ENCODE measurements around the gene WASHC2A. TPM values are rescaled to one million over a fixed set of nuclear protein-coding genes. Genes with fewer than 3 reads are reported as not detected.
"Not testable (repeated sequence)": the region's sequence is repeated elsewhere in the genome, so short reads cannot be mapped to it uniquely, and the experiment has no call there.

Gene WASHC2A
- polyA plus RNA-seq, 1 donor (not counting 4 experiments of a cell fraction or from before 2014, with no cell fraction given): 38.0 TPM

- H4K20me1 ChIP-seq (ENCODE audit: control insufficient read depth, extremely low read depth, insufficient read depth, low read length); H3K9ac ChIP-seq (ENCODE audit: control insufficient read depth, extremely low read depth, insufficient read depth, low read length); H2AFZ ChIP-seq (ENCODE audit: control insufficient read depth, low read length); H3K9me3 ChIP-seq (ENCODE audit: control insufficient read depth, low read depth, low read length); H3K27ac ChIP-seq (ENCODE audit: control insufficient read depth, insufficient read depth, low read length); H3K79me2 ChIP-seq (ENCODE audit: control insufficient read depth, insufficient read depth, low read length); H3K36me3 ChIP-seq (ENCODE audit: control insufficient read depth in 2 of 2, extremely low read depth in 1 of 2, insufficient read depth in 2 of 2, low read length in 2 of 2); dilution Hi-C loops (cut with MboI; ENCODE audit: extremely low pct_ligation_motif_present, low sequenced_read_pairs); H3K9me1 ChIP-seq (ENCODE audit: control insufficient read depth, extremely low read depth, insufficient read depth, low read length); H3K4me1 ChIP-seq (ENCODE audit: control insufficient read depth, extremely low read depth, insufficient read depth, low read length); H3K4me3 ChIP-seq (ENCODE audit: control insufficient read depth in 2 of 3, extremely low read depth in 1 of 3, insufficient read depth in 2 of 3, low read depth in 1 of 3, low read length in 3 of 3); FAIRE-seq; DNase-seq (ENCODE audit: low read depth, low spot score); H3K4me2 ChIP-seq (ENCODE audit: control insufficient read depth, extremely low read depth, insufficient read depth, low read depth, low read length); H3K27me3 ChIP-seq (ENCODE audit: control insufficient read depth, extremely low read depth, insufficient read depth, low read length): not testable (repeated sequence)
These were observed 23.6 kb downstream of the WASHC2A start for GRCh38 chr10:50091304-50091703.

- FAIRE-seq; H3K9me1 ChIP-seq (ENCODE audit: control insufficient read depth, extremely low read depth, insufficient read depth, low read length); H3K27me3 ChIP-seq (ENCODE audit: control insufficient read depth, extremely low read depth, insufficient read depth, low read length); H3K4me3 ChIP-seq (ENCODE audit: control insufficient read depth in 2 of 3, extremely low read depth in 1 of 3, insufficient read depth in 2 of 3, low read depth in 1 of 3, low read length in 3 of 3); dilution Hi-C loops (cut with MboI; ENCODE audit: extremely low pct_ligation_motif_present, low sequenced_read_pairs); H2AFZ ChIP-seq (ENCODE audit: control insufficient read depth, low read length); H3K79me2 ChIP-seq (ENCODE audit: control insufficient read depth, insufficient read depth, low read length); H3K4me1 ChIP-seq (ENCODE audit: control insufficient read depth, extremely low read depth, insufficient read depth, low read length); H3K27ac ChIP-seq (ENCODE audit: control insufficient read depth, insufficient read depth, low read length); H3K36me3 ChIP-seq (ENCODE audit: control insufficient read depth in 2 of 2, extremely low read depth in 1 of 2, insufficient read depth in 2 of 2, low read length in 2 of 2); H4K20me1 ChIP-seq (ENCODE audit: control insufficient read depth, extremely low read depth, insufficient read depth, low read length); H3K9me3 ChIP-seq (ENCODE audit: control insufficient read depth, low read depth, low read length); H3K4me2 ChIP-seq (ENCODE audit: control insufficient read depth, extremely low read depth, insufficient read depth, low read depth, low read length); DNase-seq (ENCODE audit: low read depth, low spot score); H3K9ac ChIP-seq (ENCODE audit: control insufficient read depth, extremely low read depth, insufficient read depth, low read length): not testable (repeated sequence)
These were observed 25.2 kb downstream of the WASHC2A start for GRCh38 chr10:50092928-50093327.

GRCh38 chr10:50094630-50095029 is 26.9 kb downstream of the WASHC2A start:
- H3K27ac ChIP-seq (ENCODE audit: control insufficient read depth, insufficient read depth, low read length); H3K27me3 ChIP-seq (ENCODE audit: control insufficient read depth, extremely low read depth, insufficient read depth, low read length); H2AFZ ChIP-seq (ENCODE audit: control insufficient read depth, low read length); H3K4me3 ChIP-seq (ENCODE audit: control insufficient read depth in 2 of 3, extremely low read depth in 1 of 3, insufficient read depth in 2 of 3, low read depth in 1 of 3, low read length in 3 of 3); H3K36me3 ChIP-seq (ENCODE audit: control insufficient read depth in 2 of 2, extremely low read depth in 1 of 2, insufficient read depth in 2 of 2, low read length in 2 of 2); H3K9me3 ChIP-seq (ENCODE audit: control insufficient read depth, low read depth, low read length); H3K4me1 ChIP-seq (ENCODE audit: control insufficient read depth, extremely low read depth, insufficient read depth, low read length); FAIRE-seq; H3K9me1 ChIP-seq (ENCODE audit: control insufficient read depth, extremely low read depth, insufficient read depth, low read length); H3K4me2 ChIP-seq (ENCODE audit: control insufficient read depth, extremely low read depth, insufficient read depth, low read depth, low read length); H3K79me2 ChIP-seq (ENCODE audit: control insufficient read depth, insufficient read depth, low read length); dilution Hi-C loops (cut with MboI; ENCODE audit: extremely low pct_ligation_motif_present, low sequenced_read_pairs); H3K9ac ChIP-seq (ENCODE audit: control insufficient read depth, extremely low read depth, insufficient read depth, low read length); H4K20me1 ChIP-seq (ENCODE audit: control insufficient read depth, extremely low read depth, insufficient read depth, low read length); DNase-seq (ENCODE audit: low read depth, low spot score): not testable (repeated sequence)

GRCh38 chr10:50095402-50095801 is 27.6 kb downstream of the WASHC2A start:
- H3K27ac ChIP-seq (ENCODE audit: control insufficient read depth, insufficient read depth, low read length); H2AFZ ChIP-seq (ENCODE audit: control insufficient read depth, low read length); H3K36me3 ChIP-seq (ENCODE audit: control insufficient read depth in 2 of 2, extremely low read depth in 1 of 2, insufficient read depth in 2 of 2, low read length in 2 of 2); H3K27me3 ChIP-seq (ENCODE audit: control insufficient read depth, extremely low read depth, insufficient read depth, low read length); H3K79me2 ChIP-seq (ENCODE audit: control insufficient read depth, insufficient read depth, low read length); H3K9me1 ChIP-seq (ENCODE audit: control insufficient read depth, extremely low read depth, insufficient read depth, low read length); H4K20me1 ChIP-seq (ENCODE audit: control insufficient read depth, extremely low read depth, insufficient read depth, low read length); FAIRE-seq; H3K9ac ChIP-seq (ENCODE audit: control insufficient read depth, extremely low read depth, insufficient read depth, low read length); H3K9me3 ChIP-seq (ENCODE audit: control insufficient read depth, low read depth, low read length); DNase-seq (ENCODE audit: low read depth, low spot score); H3K4me1 ChIP-seq (ENCODE audit: control insufficient read depth, extremely low read depth, insufficient read depth, low read length); H3K4me2 ChIP-seq (ENCODE audit: control insufficient read depth, extremely low read depth, insufficient read depth, low read depth, low read length); dilution Hi-C loops (cut with MboI; ENCODE audit: extremely low pct_ligation_motif_present, low sequenced_read_pairs); H3K4me3 ChIP-seq (ENCODE audit: control insufficient read depth in 2 of 3, extremely low read depth in 1 of 3, insufficient read depth in 2 of 3, low read depth in 1 of 3, low read length in 3 of 3): not testable (repeated sequence)

- H4K20me1 ChIP-seq (ENCODE audit: control insufficient read depth, extremely low read depth, insufficient read depth, low read length); dilution Hi-C loops (cut with MboI; ENCODE audit: extremely low pct_ligation_motif_present, low sequenced_read_pairs); H3K4me3 ChIP-seq (ENCODE audit: control insufficient read depth in 2 of 3, extremely low read depth in 1 of 3, insufficient read depth in 2 of 3, low read depth in 1 of 3, low read length in 3 of 3); H3K9me1 ChIP-seq (ENCODE audit: control insufficient read depth, extremely low read depth, insufficient read depth, low read length); DNase-seq (ENCODE audit: low read depth, low spot score); H3K27ac ChIP-seq (ENCODE audit: control insufficient read depth, insufficient read depth, low read length); FAIRE-seq; H3K9me3 ChIP-seq (ENCODE audit: control insufficient read depth, low read depth, low read length); H2AFZ ChIP-seq (ENCODE audit: control insufficient read depth, low read length); H3K4me2 ChIP-seq (ENCODE audit: control insufficient read depth, extremely low read depth, insufficient read depth, low read depth, low read length); H3K79me2 ChIP-seq (ENCODE audit: control insufficient read depth, insufficient read depth, low read length); H3K4me1 ChIP-seq (ENCODE audit: control insufficient read depth, extremely low read depth, insufficient read depth, low read length); H3K27me3 ChIP-seq (ENCODE audit: control insufficient read depth, extremely low read depth, insufficient read depth, low read length); H3K36me3 ChIP-seq (ENCODE audit: control insufficient read depth in 2 of 2, extremely low read depth in 1 of 2, insufficient read depth in 2 of 2, low read length in 2 of 2); H3K9ac ChIP-seq (ENCODE audit: control insufficient read depth, extremely low read depth, insufficient read depth, low read length): not testable (repeated sequence)
These were observed 29.0 kb downstream of the WASHC2A start for GRCh38 chr10:50096722-50097121.

Data from keratinocyte (primary cell).